Testis (tissue), 2 donors: ENCODE results near the gene ACBD4.

ENCODE experiments used
- POLR2A ChIP-seq: fragments of 450-650 bp; IDR thresholded peaks from one replicate; pipeline ENCODE4 v1.6.1; 2017; ENCODE audit warnings: antibody characterized with exemption, mild to moderate bottlenecking, moderate library complexity
- TF ChIP-seq, protein P1 (sequence below), 3 experiments: fragments of 450-650 bp in 2 of 3; fragments of 200-600 bp in 1 of 3; sonication (generic) in 1 of 3; IDR thresholded peaks; one replicate each; pipeline ENCODE4 v1.5.1; 2016 to 2019; ENCODE audit warnings: antibody characterized with exemption in 3 of 3, mild to moderate bottlenecking in 2 of 3, moderate library complexity in 1 of 3

DNA sequence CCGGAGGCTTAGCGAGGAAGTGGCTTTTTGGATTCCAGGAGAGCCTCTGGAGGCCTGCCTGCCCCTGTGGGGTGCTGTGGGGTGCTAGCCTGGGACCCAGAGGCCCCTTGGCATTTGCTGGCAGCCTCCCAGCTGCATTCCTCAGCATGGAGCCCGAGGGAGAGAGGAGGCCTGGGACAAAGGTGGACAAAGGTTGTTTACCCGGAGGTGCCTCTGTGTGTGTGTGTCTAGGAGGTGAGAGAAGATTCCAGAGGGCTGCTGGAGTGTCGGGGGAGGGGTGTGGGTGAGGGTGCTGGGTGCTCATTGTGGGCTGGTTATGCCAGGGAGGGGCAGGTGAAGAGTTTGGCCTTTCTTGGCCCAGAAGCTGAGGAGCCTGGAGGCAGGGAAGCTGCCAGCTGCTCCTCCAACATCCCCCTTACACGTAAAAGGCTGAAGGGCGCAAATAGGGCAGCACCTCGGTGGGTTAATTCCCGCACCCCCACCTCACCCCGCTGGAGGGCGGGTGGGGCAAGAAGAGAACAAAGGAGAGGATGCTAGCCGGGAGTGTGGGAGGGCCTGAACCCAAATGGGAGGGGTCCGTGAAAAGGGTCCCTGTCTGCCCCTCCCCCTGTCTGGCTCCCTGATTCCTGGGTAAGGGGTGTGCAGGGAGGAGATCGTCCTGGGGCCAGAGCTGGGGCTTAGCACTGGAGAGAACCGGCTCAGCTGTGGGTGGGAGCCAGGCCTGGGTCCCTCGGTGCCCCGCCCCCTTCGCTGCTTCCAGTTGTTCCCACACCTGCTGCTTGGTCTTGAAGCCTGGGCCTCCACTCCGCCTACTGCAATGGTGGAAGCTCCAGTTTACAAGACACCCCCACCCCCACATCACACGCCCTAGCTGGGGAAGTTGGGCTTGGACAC is 36.1 kb downstream of the ACBD4 start:
- TF ChIP-seq, protein P1, sequence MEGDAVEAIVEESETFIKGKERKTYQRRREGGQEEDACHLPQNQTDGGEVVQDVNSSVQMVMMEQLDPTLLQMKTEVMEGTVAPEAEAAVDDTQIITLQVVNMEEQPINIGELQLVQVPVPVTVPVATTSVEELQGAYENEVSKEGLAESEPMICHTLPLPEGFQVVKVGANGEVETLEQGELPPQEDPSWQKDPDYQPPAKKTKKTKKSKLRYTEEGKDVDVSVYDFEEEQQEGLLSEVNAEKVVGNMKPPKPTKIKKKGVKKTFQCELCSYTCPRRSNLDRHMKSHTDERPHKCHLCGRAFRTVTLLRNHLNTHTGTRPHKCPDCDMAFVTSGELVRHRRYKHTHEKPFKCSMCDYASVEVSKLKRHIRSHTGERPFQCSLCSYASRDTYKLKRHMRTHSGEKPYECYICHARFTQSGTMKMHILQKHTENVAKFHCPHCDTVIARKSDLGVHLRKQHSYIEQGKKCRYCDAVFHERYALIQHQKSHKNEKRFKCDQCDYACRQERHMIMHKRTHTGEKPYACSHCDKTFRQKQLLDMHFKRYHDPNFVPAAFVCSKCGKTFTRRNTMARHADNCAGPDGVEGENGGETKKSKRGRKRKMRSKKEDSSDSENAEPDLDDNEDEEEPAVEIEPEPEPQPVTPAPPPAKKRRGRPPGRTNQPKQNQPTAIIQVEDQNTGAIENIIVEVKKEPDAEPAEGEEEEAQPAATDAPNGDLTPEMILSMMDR (IDR thresholded peaks at IDR 0.05) = no peak
- no peak for TF ChIP-seq POLR2A
